Right atrium auricular region (tissue), 2 donors: Measurements from ENCODE around the gene MYO15B. TPM values are rescaled to one million over a fixed set of nuclear protein-coding genes. Genes with fewer than 3 reads are reported as not detected.
"Not testable (repeated sequence)": the region's sequence is repeated elsewhere in the genome, so short reads cannot be mapped to it uniquely, and the experiment has no call there.

ENCODE experiments used
- DNase-seq: peaks from one replicate; pipeline ENCODE4 v3.0.0-alpha.2; 2019; ENCODE audit warnings: low spot score
- H3K27ac ChIP-seq, 2 donors: fragments of 200-600 bp; sonication (generic); 1 replicate in 1 of 2; 2 replicates in 1 of 2; pipeline ENCODE4 v1.5.1; 2016 to 2019
- H3K27me3 ChIP-seq, 2 donors: fragments of 200-600 bp; sonication (generic); one replicate each; pipeline versions ENCODE4 v1.5.1 to v1.6.0; 2017 to 2019
- H3K36me3 ChIP-seq: fragments of 200-600 bp; sonication (generic); one replicate; pipeline ENCODE4 v1.5.1; 2016
- H3K4me1 ChIP-seq, 2 donors: fragments of 200-600 bp; sonication (generic); one replicate each; pipeline versions ENCODE4 v1.5.1 to v1.6.0; 2017 to 2019
- H3K4me3 ChIP-seq, 2 donors: fragments of 200-600 bp; sonication (generic); 1 replicate in 1 of 2; 2 replicates in 1 of 2; pipeline ENCODE4 v1.5.1; 2017 to 2019; ENCODE audit warnings: mild to moderate bottlenecking in 1 of 2, moderate library complexity in 1 of 2
- H3K9me3 ChIP-seq, 2 donors: fragments of 200-600 bp; sonication (generic); one replicate each; pipeline ENCODE4 v1.5.1; 2019
- CTCF ChIP-seq, 2 donors: fragments of 200-600 bp; sonication (generic); IDR thresholded peaks; one replicate each; pipeline ENCODE4 v1.5.1; 2019; ENCODE audit warnings: antibody characterized with exemption in 2 of 2
- total RNA-seq, 2 donors: library from RNA; depleted of rRNA; stranded (reverse); fragments of >200 nt; gene quantifications; one replicate each; pipeline ENCODE4 v1.1.0, GENCODE V29; 2016

MYO15B gene
- total RNA-seq, 2 donors from 2014 or later = 29.3 to 34.3 TPM

GRCh38 chr17:75590849-75591721 is 3.5 kb downstream of the MYO15B start:
- Histone ChIP-seq H3K4me1 (peaks cover 0 to 24% of the 10 kb centered on the region in 2 donors), H3K36me3 (no peaks in the 10 kb centered on the region), H3K4me3 (no peak overlapping the region), H3K27me3 (no peaks in the 10 kb centered on the region), H3K27ac (no peak overlapping the region), H3K9me3 (no peaks in the 10 kb centered on the region)
- no peak for DNase-seq
- no peak for TF ChIP-seq CTCF (IDR thresholded peaks at IDR 0.05)

DNA sequence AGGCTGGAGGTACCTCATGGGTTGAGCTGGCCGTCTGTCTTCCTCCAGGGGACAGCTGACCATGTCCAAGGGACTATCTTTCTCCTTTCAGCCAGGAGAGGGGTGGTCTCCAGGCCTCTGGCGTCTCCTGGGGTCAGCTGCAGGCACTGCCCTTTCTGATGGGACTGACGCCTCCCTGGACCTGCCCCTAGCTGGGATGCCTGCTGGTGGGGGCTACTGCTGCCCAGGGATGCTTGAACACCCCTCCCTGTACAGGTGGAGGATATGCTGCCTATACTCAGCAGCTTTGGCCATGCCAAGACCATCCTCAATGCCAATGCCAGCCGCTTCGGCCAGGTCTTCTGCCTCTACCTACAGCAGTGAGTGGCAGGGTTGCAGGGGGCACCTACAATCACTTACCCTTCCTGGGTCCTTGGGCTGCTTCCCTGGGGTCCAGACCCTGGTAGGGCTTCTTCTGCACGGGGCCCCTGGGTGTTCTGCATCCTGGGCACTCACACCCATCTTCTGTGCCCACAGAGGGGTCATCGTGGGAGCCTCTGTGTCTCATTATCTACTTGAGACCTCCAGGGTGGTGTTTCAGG is 4.2 kb downstream of the MYO15B start:
- Histone ChIP-seq H3K4me3 (no peak overlapping the region), H3K9me3 (no peaks in the 10 kb centered on the region), H3K4me1 (peaks cover 0 to 24% of the 10 kb centered on the region in 2 donors), H3K27me3 (no peaks in the 10 kb centered on the region), H3K36me3 (no peaks in the 10 kb centered on the region), H3K27ac (no peak overlapping the region)
- no peak for TF ChIP-seq CTCF (IDR thresholded peaks at IDR 0.05)
- DNase-seq = no peak

DNA sequence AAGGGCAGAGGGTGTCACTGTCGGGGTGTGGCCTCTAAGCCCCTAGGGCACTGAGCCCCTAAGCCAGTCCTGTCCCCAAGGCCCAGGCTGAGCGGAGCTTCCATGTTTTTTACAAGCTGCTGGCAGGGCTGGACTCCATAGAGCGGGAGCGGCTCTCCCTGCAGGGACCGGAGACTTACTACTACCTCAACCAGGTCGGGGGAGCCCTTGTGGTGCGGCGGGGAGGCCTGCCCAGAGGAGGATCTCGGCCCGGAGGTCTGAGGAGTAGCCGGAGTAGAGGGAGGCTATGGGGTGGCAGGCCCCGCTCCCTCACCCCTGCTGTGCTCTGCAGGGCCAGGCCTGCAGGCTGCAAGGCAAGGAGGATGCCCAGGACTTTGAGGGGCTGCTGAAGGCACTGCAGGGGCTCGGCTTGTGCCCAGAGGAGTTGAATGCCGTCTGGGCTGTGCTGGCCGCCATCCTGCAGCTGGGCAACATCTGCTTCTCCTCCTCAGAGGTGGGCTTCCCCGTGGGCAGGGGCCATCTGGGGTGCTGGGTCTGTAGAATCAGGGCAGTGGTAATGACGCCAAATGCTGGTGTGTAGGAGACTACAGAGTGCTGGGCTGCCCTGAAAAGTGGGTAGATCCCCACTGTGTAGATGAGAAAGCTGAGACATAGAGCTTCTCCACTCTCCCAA is 4.9 kb downstream of the MYO15B start:
- Histone ChIP-seq H3K27me3 (no peaks in the 10 kb centered on the region), H3K27ac (no peak overlapping the region), H3K36me3 (no peaks in the 10 kb centered on the region), H3K4me1 (peaks cover 0 to 18% of the 10 kb centered on the region in 2 donors), H3K4me3 (no peak overlapping the region), H3K9me3 (no peaks in the 10 kb centered on the region)
- TF ChIP-seq CTCF (IDR thresholded peaks at IDR 0.05) = no peak
- DNase-seq = no peak

GRCh38 chr17:75593430-75593829 is 5.8 kb downstream of the MYO15B start:
- not testable (repeated sequence) for H3K36me3 ChIP-seq, H3K4me3 ChIP-seq, H3K27ac ChIP-seq, H3K9me3 ChIP-seq, DNase-seq, H3K27me3 ChIP-seq
- H3K4me1 ChIP-seq = peaks cover 0 to 14% of the 10 kb centered on the region in 2 donors

DNA sequence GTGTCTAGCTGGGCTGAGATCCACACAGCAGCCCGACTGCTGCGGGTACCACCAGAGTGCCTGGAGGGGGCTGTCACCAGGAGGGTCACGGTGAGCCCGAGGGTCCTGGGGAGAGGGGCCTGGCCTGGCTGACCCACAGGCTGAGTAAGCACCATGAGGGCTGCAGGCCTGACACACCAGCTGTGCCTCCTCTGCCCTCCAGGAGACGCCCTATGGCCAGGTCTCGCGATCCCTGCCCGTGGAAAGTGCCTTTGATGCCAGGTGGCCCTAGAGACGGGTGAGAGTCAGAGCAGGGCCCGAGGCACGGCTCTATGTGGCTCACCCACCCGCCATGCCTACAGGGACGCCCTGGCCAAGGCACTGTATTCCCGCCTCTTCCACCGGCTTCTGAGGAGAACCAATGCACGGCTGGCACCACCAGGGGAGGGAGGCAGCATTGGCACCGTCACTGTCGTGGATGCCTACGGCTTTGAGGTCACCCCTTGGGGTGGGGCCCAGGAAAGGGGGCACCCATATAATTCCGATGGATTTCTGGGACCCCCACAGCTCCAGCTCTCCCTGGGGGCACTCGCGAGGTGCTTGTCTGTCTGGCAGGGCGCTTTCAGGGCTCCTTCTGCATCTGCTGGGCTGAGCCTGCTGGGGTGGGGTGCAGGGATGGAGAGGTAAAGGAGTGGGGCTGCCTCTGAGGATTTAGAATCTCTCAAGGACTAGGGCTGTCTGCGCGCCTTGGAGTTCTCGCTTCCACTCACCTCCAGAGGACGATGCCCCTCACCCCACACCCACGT is 7.1 kb downstream of the MYO15B start:
- no peak for DNase-seq
- no peak overlapping the region for H3K27ac ChIP-seq
- no peaks in the 10 kb centered on the region for H3K9me3 ChIP-seq
- no peak for TF ChIP-seq CTCF (IDR thresholded peaks at IDR 0.05)
- H3K4me1 ChIP-seq = peaks cover 0 to 9% of the 10 kb centered on the region in 2 donors
- H3K36me3 ChIP-seq = no peaks in the 10 kb centered on the region
- H3K4me3 ChIP-seq = no peak overlapping the region
- H3K27me3 ChIP-seq = no peaks in the 10 kb centered on the region
